ENCODE results near the gene ACR.

ACR gene

GRCh38 chr22:50722716-50723428 lies 15.1 kb upstream of the ACR start:
- Histone ChIP-seq H3F3A (ENCODE audit: insufficient read depth) (no peaks in the 10 kb centered on the region), H2AFZ (ENCODE audit: low read depth, low read length, severe bottlenecking) (no peak overlapping the region), H3K4me2 (ENCODE audit: low read depth, low read length, poor library complexity, severe bottlenecking) (no peak overlapping the region), H3K36me3 (ENCODE audit: low read length) (no peaks in the 10 kb centered on the region), H3K27ac (ENCODE audit: low read depth, low read length) (no peak overlapping the region), H3K9ac (ENCODE audit: low read length) (no peak overlapping the region), H3K9me3 (ENCODE audit: insufficient read depth, low read length) (no peaks in the 10 kb centered on the region), H4K20me1 (ENCODE audit: low read depth, low read length) (no peaks in the 10 kb centered on the region), H3K9me2 (replicated peaks; ENCODE audit: insufficient read depth, low read length) (no peaks in the 10 kb centered on the region), H3K79me2 (ENCODE audit: insufficient read depth, low read length) (no peaks in the 10 kb centered on the region), H3K27me3 (ENCODE audit: low read length) (no peaks in the 10 kb centered on the region), H3K4me3 (ENCODE audit: insufficient read depth, low read length, poor library complexity, severe bottlenecking) (no peak overlapping the region)
- no peak for TF ChIP-seq EZH2phosphoT487 (conservative IDR thresholded peaks at IDR 0.05; ENCODE audit: low read length)
- TF ChIP-seq CTCF (IDR thresholded peaks at IDR 0.05; ENCODE audit: insufficient read depth, low read length, poor library complexity, severe bottlenecking) = no peak

GRCh38 chr22:50723991-50724390 lies 14.0 kb upstream of the ACR start:
- no peak overlapping the region for H3K9ac ChIP-seq (ENCODE audit: low read length)
- no peak for TF ChIP-seq CTCF (IDR thresholded peaks at IDR 0.05; ENCODE audit: insufficient read depth, low read length, poor library complexity, severe bottlenecking)
- no peak for TF ChIP-seq EZH2phosphoT487 (conservative IDR thresholded peaks at IDR 0.05; ENCODE audit: low read length)
- H3K27ac ChIP-seq (ENCODE audit: low read depth, low read length) = no peak overlapping the region
- H2AFZ ChIP-seq (ENCODE audit: low read depth, low read length, severe bottlenecking) = no peak overlapping the region
- H3K9me2 ChIP-seq (replicated peaks; ENCODE audit: insufficient read depth, low read length) = no peaks in the 10 kb centered on the region
- H3F3A ChIP-seq (ENCODE audit: insufficient read depth) = no peaks in the 10 kb centered on the region
- no peak overlapping the region for H3K4me3 ChIP-seq (ENCODE audit: insufficient read depth, low read length, poor library complexity, severe bottlenecking)
- H3K4me2 ChIP-seq (ENCODE audit: low read depth, low read length, poor library complexity, severe bottlenecking) = no peak overlapping the region
- H3K27me3 ChIP-seq (ENCODE audit: low read length) = no peaks in the 10 kb centered on the region
- no peaks in the 10 kb centered on the region for H3K79me2 ChIP-seq (ENCODE audit: insufficient read depth, low read length)
- no peaks in the 10 kb centered on the region for H3K9me3 ChIP-seq (ENCODE audit: insufficient read depth, low read length)
- no peaks in the 10 kb centered on the region for H4K20me1 ChIP-seq (ENCODE audit: low read depth, low read length)
- no peaks in the 10 kb centered on the region for H3K36me3 ChIP-seq (ENCODE audit: low read length)

- Histone ChIP-seq H3K4me3 (ENCODE audit: insufficient read depth, low read length, poor library complexity, severe bottlenecking) (no peak overlapping the region), H3K36me3 (ENCODE audit: low read length) (no peaks in the 10 kb centered on the region), H2AFZ (ENCODE audit: low read depth, low read length, severe bottlenecking) (no peak overlapping the region), H3K9ac (ENCODE audit: low read length) (no peak overlapping the region), H3K79me2 (ENCODE audit: insufficient read depth, low read length) (no peaks in the 10 kb centered on the region), H3K9me2 (replicated peaks; ENCODE audit: insufficient read depth, low read length) (no peaks in the 10 kb centered on the region), H4K20me1 (ENCODE audit: low read depth, low read length) (no peaks in the 10 kb centered on the region), H3F3A (ENCODE audit: insufficient read depth) (no peaks in the 10 kb centered on the region), H3K27me3 (ENCODE audit: low read length) (no peaks in the 10 kb centered on the region), H3K9me3 (ENCODE audit: insufficient read depth, low read length) (no peaks in the 10 kb centered on the region), H3K4me2 (ENCODE audit: low read depth, low read length, poor library complexity, severe bottlenecking) (no peak overlapping the region), H3K27ac (ENCODE audit: low read depth, low read length) (no peak overlapping the region)
- TF ChIP-seq CTCF (IDR thresholded peaks at IDR 0.05; ENCODE audit: insufficient read depth, low read length, poor library complexity, severe bottlenecking) (no peak), EZH2phosphoT487 (conservative IDR thresholded peaks at IDR 0.05; ENCODE audit: low read length) (no peak)
Observed at GRCh38 chr22:50724616-50725015, 13.4 kb upstream of the ACR start.
